Neural crest cell (in vitro differentiated cells): ENCODE measurements around the gene NUDT6. TPM values are rescaled to one million over a fixed set of nuclear protein-coding genes. Genes with fewer than 3 reads are reported as not detected.

ENCODE experiments used
- DNase-seq: peaks from one replicate; pipeline ENCODE4 v3.0.0; 2021; ENCODE audit warnings: low read depth, mixed read lengths, low spot score
- H3K27ac Mint-ChIP-seq: one replicate; pipeline ENCODE4 v1.8.0; 2021; ENCODE audit warnings: mild to moderate bottlenecking, mixed read lengths; ENCODE audit not compliant: unreplicated experiment
- H3K27me3 Mint-ChIP-seq: 2 replicates; pipeline ENCODE4 v1.8.0; 2021; ENCODE audit warnings: low read depth, mild to moderate bottlenecking, mixed read lengths
- H3K36me3 Mint-ChIP-seq: 2 replicates; pipeline ENCODE4 v1.8.0; 2021; ENCODE audit warnings: low read depth, mild to moderate bottlenecking, mixed read lengths
- H3K4me1 Mint-ChIP-seq: 2 replicates; pipeline ENCODE4 v1.8.0; 2021; ENCODE audit warnings: mixed read lengths
- H3K4me3 Mint-ChIP-seq: one replicate; pipeline ENCODE4 v1.8.0; 2021; ENCODE audit warnings: mild to moderate bottlenecking, mixed read lengths
- H3K9me3 Mint-ChIP-seq: 2 replicates; pipeline ENCODE4 v1.8.0; 2021; ENCODE audit warnings: mixed read lengths
- total RNA-seq: library from RNA; stranded (reverse); gene quantifications from 2 replicates; pipeline ENCODE4 v1.2.1, GENCODE V29; 2021
- TF ChIP-seq, protein P1 (sequence below): fragments of 200-600 bp; sonication (generic); conservative IDR thresholded peaks from 2 replicates; pipeline ENCODE4 v1.5.0; 2021; ENCODE audit warnings: antibody characterized with exemption, mild to moderate bottlenecking

Gene NUDT6
- total RNA-seq, 1 donor from 2014 or later, result 10.2 TPM

- Mint-ChIP-seq H3K27ac (no peak overlapping the region), H3K9me3 (peaks cover 5% of the 10 kb centered on the region), H3K4me3 (no peak overlapping the region), H3K36me3 (peaks cover 27% of the 10 kb centered on the region), H3K4me1 (peaks cover 11% of the 10 kb centered on the region), H3K27me3 (no peaks in the 10 kb centered on the region)
- no peak for DNase-seq
- TF ChIP-seq, protein P1, sequence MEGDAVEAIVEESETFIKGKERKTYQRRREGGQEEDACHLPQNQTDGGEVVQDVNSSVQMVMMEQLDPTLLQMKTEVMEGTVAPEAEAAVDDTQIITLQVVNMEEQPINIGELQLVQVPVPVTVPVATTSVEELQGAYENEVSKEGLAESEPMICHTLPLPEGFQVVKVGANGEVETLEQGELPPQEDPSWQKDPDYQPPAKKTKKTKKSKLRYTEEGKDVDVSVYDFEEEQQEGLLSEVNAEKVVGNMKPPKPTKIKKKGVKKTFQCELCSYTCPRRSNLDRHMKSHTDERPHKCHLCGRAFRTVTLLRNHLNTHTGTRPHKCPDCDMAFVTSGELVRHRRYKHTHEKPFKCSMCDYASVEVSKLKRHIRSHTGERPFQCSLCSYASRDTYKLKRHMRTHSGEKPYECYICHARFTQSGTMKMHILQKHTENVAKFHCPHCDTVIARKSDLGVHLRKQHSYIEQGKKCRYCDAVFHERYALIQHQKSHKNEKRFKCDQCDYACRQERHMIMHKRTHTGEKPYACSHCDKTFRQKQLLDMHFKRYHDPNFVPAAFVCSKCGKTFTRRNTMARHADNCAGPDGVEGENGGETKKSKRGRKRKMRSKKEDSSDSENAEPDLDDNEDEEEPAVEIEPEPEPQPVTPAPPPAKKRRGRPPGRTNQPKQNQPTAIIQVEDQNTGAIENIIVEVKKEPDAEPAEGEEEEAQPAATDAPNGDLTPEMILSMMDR, result no peak
Observed at GRCh38 chr4:122842984-122843531, 79.3 kb downstream of the NUDT6 start.

Other genes starting within 250 kb of the NUDT6 start
- 3.8 and 4.1 TPM in 2 replicates for gene BBS12, start 189.9 kb downstream of the NUDT6 start, total RNA-seq
- 14.6 and 14.8 TPM in 2 replicates for gene FGF2, start 95.8 kb downstream of the NUDT6 start, total RNA-seq